ENCODE results near the gene GOLGA3. TPM values are rescaled to one million over a fixed set of nuclear protein-coding genes. Genes with fewer than 3 reads are reported as not detected.
"Not testable (repeated sequence)": the region's sequence is repeated elsewhere in the genome, so short reads cannot be mapped to it uniquely, and the experiment has no call there.

The GOLGA3 gene
- total RNA-seq, 4 donors from 2014 or later = 47.8 to 90.8 (median 76.6) TPM

DNA sequence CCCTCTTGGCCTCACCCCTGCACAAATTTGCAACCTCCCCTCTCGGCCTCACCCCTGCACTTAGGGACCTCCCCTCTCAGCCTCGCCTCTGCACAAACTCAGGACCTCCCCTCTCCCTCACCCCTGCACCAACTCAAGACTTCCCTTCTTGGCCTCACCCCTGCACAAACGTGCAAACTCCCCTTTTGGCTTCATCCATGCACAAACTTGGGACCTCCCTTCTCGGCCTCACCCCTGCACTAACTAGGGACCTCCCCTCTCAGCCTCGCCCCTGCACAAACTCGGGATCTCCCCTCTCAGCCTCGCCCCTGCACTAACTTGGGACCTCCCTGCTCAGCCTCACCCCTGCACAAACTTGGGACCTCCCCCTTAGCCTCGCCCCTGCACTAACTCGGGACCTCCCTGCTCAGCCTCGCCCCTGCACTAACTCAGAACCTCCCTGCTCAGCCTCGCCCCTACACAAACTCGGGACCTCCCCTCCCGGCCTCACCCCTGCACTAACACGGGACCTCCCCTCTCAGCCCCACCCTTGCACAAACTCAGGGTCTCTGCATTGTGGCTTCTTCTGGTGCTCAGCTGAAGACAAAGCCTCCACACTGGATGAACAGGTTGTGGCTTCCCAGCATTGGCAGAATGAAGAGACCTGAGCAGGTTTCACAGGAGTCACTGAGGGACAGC, 11.0 kb upstream of the GOLGA3 start:
- no peaks in the 10 kb centered on the region for H3K27me3 ChIP-seq
- no peak overlapping the region for H3K27ac ChIP-seq
- H3K36me3 ChIP-seq = peaks cover 0 to 51% (median 0%) of the 10 kb centered on the region in 3 donors
- no peaks in the 10 kb centered on the region for H3K9me3 ChIP-seq
- H3K4me1 ChIP-seq = no peaks in the 10 kb centered on the region
- H3K4me3 ChIP-seq = no peak overlapping the region
- no peak for TF ChIP-seq CTCF (IDR thresholded peaks at IDR 0.05)
- no peak for TF ChIP-seq POLR2A (IDR thresholded peaks at IDR 0.05)
- DNase-seq = no peak

DNA sequence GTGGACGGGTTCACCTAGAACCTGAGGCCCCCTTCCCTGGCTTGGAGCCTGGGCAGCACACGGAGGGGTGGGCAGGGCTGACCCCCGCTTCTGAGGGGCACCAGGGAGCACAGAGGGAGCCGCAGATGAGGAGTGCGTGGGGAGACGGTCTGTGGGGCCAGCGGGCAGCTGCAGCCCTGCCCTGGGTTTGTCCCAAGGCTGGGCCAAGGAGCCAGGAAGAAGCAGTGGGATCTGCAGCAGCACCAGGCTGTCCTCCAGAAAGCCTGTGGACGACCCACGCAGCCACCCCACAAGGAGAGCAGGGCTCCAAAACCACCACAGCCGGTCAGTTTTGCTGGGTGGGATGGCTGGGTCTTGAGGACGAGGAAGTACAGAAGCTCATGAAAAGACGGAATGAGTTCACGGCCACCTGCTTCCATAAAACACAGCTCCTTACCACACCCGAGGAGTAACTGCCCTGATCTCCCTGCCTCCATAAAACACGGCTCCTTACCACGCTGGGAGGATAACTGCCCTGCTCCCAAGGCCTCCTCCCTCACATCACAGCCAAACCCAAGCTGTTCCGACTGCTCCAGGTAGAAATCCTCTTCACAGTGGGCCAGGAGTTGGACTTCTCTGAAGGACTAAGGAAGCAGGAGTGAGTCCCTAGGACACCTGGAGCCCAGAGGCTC, 9.9 kb upstream of the GOLGA3 start:
- H3K27ac ChIP-seq = no peak overlapping the region

DNA sequence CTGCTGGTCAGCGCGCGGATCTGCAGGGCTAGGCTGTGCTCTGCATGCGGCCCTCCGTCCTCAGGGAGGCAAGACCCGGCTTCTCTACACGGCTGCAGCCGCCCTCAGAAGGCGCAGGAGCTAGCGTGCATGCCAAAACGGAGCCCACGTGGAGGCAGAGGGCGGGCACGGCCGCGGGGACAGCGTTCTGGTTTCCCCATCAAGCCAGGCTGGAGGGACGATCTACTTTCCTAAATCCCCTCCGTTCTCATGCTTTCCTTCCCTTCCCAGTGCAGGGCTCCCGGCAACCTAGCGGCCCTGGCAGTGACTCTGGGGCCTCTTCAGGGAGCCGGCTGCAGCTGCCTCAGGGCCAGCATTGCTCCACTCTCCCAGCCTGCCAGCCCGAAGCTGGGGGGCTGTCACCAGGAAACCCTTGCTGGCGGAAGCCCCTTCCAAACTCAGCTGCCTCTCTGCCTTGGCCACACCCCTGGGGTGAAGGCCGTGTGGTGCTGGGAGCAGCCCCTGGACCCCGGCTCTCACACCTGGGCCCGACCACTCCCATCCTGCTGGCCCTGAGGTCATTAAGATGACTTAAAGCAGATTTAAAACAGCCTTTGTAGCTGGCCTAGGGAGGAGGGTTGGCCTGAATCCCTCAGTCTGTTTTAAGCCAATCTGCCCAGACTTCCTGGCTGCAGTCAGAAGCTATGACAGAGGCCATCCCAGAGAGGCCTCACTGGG, 9.2 kb upstream of the GOLGA3 start:
- peaks cover 0 to 36% (median 0%) of the 10 kb centered on the region in 3 donors for H3K36me3 ChIP-seq
- no peak for DNase-seq
- TF ChIP-seq POLR2A (IDR thresholded peaks at IDR 0.05) = no peak
- H3K4me3 ChIP-seq = no peak overlapping the region
- no peak overlapping the region for H3K27ac ChIP-seq
- no peaks in the 10 kb centered on the region for H3K4me1 ChIP-seq
- no peaks in the 10 kb centered on the region for H3K27me3 ChIP-seq
- no peaks in the 10 kb centered on the region for H3K9me3 ChIP-seq

More for the DNA sequence above, 9.9 kb upstream of the GOLGA3 start:
- no peak overlapping the region for H3K4me3 ChIP-seq
- H3K4me1 ChIP-seq = no peaks in the 10 kb centered on the region
- peaks cover 0 to 40% (median 0%) of the 10 kb centered on the region in 3 donors for H3K36me3 ChIP-seq
- no peaks in the 10 kb centered on the region for H3K9me3 ChIP-seq
- DNase-seq = no peak
- H3K27me3 ChIP-seq = no peaks in the 10 kb centered on the region
- TF ChIP-seq CTCF (IDR thresholded peaks at IDR 0.05) (no peak), POLR2A (IDR thresholded peaks at IDR 0.05) (no peak)

GRCh38 chr12:132836795-132837331, 8.2 kb upstream of the GOLGA3 start:
- no peaks in the 10 kb centered on the region for H3K4me1 ChIP-seq
- no peak overlapping the region for H3K4me3 ChIP-seq
- H3K27ac ChIP-seq = no peak overlapping the region
- H3K36me3 ChIP-seq = peaks cover 0 to 29% (median 0%) of the 10 kb centered on the region in 3 donors
- no peak for TF ChIP-seq CTCF (IDR thresholded peaks at IDR 0.05)
- TF ChIP-seq POLR2A (IDR thresholded peaks at IDR 0.05) = no peak
- no peaks in the 10 kb centered on the region for H3K27me3 ChIP-seq
- no peaks in the 10 kb centered on the region for H3K9me3 ChIP-seq
- DNase-seq = no peak

- H3K27me3 ChIP-seq, DNase-seq, H3K4me3 ChIP-seq, H3K9me3 ChIP-seq, H3K27ac ChIP-seq, H3K4me1 ChIP-seq: not testable (repeated sequence)
- peaks cover 0 to 22% (median 0%) of the 10 kb centered on the region in 3 donors for H3K36me3 ChIP-seq
Measured at GRCh38 chr12:132836230-132836629, 7.6 kb upstream of the GOLGA3 start.

DNA sequence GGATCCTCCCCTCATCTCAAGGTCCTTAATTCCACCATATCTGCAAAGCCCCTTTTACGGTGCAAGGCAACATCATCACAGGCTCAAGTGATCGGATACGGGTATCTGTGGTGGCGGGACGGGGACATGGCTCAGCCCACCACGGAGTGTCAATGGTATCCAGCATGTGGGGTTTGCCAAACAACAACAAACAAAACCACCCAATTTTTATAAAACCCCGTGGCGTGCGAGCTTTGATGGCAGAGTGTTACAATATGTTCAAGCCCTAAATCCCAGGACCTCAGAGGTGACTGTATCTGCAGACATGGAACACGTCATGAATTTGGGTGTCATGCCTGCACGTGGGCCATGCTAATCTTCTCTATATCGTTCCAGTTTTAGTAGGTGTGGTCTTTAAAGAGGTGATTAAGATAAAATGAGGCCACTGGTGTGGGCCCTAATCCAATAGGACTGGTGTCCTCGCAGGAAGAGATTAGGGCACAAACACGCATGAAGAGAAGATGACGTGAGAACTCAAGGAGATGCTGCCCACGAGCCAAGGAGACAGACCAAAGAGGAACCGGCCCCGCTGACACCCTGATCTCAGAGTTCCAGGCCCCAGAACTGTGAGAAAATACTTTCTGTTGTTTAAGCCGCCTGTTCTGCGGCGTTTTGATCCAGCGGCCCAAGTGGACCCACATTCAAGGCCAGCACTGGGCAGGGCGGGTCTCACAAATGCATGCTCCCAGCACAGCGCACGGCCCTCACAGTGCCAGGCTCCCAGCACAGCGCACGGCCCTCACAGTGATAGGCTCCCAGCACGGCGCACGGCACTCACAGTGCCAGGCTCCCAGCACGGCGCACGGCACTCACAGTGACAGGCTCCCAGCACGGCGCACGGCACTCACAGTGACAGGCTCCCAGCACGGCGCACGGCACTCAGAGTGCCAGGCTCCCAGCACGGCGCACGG, 6.7 kb upstream of the GOLGA3 start:
- no peak overlapping the region for H3K4me3 ChIP-seq
- peaks cover 0 to 14% (median 0%) of the 10 kb centered on the region in 3 donors for H3K36me3 ChIP-seq
- no peak for DNase-seq
- TF ChIP-seq POLR2A (IDR thresholded peaks at IDR 0.05) (no peak), CTCF (IDR thresholded peaks at IDR 0.05) (no peak)
- no peak overlapping the region for H3K27ac ChIP-seq
- no peaks in the 10 kb centered on the region for H3K4me1 ChIP-seq
- H3K9me3 ChIP-seq = no peaks in the 10 kb centered on the region
- H3K27me3 ChIP-seq = no peaks in the 10 kb centered on the region
